Activated CD8-positive, alpha-beta memory T cell treated with anti-CD3 and anti-CD28 coated beads for 24 hours (primary cell): ENCODE measurements around the gene ADISSP.

ENCODE experiments used
- DNase-seq: peaks from one replicate; pipeline ENCODE4 v3.0.0-alpha.2; 2020

The ADISSP gene

DNA sequence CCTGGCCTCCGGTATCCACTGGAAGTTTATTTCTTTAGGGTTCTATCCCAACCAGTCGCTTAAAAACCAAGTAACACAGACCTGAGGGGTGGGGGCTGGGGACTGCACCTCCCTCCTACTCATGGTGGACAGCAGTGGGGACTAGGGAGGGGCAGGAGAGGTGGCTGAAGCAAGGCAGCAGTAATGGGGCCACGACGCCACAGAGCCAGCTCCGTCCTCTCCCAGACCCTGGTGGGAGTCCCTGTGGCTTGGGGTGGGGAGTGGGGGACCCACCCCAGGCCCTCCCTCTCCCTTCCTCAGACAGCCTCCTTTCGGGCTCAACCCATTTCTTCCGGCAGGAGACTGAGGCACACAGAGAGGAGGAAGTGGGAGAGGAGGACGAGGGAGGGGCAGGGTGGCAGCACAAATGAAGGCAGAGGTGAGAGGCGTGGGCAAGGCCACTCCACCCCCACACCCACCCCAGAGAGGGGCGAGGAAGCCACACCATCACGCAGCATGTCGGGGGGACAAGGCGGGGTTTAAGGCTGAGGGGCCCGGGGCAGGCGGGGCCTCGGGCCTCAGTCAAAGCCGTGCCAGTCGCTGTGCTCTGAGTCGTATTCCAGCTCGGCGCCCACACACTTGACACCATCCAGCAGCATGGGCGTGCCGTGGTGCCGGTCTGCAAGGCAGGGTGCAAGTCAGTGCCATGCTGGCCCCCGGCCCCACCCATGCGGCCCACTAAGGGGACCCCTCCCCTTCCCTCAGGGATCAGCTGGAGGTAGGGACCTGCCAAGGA lies 13.9 kb downstream of the ADISSP start:
- no peak for DNase-seq

DNA sequence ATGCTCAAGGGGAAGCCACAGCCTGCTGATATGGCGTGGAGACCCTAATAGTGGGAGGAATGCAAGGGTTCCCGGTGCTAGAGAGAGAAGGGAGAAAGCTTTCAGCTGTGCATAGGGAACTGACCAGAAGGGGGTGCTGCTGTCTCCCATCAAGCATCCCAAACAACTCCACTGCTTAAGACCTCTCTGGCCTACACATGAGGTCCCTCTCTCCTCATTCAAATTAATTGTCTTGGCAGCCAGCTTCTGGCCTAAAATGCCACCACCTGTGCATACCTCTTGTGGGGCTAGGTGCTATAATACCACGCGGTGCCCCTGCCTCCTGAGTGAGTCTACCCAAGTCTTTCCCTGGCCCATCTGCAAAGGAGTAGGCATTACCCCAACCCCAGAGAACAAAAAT lies 14.5 kb downstream of the ADISSP start:
- peak; percentile 75 for DNase-seq

DNA sequence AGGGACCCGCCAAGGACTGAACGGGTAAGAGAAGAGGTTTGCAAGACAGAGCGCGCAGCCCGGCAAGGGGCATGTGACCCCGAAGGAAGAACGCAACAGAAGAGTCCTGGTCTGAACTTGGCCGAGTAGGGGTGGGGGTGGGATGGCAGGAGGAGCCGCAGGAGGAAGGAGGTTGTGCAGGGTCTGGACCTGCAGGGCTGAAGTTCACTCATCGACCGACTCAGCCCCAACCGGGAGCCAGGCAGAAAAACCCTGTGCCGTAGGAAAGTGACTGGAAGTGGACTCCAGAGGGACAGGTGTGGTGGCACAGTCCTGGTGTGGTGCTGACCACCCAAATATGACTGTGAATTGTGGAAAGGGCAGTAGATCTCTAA lies 15.2 kb downstream of the ADISSP start:
- no peak for DNase-seq

DNA sequence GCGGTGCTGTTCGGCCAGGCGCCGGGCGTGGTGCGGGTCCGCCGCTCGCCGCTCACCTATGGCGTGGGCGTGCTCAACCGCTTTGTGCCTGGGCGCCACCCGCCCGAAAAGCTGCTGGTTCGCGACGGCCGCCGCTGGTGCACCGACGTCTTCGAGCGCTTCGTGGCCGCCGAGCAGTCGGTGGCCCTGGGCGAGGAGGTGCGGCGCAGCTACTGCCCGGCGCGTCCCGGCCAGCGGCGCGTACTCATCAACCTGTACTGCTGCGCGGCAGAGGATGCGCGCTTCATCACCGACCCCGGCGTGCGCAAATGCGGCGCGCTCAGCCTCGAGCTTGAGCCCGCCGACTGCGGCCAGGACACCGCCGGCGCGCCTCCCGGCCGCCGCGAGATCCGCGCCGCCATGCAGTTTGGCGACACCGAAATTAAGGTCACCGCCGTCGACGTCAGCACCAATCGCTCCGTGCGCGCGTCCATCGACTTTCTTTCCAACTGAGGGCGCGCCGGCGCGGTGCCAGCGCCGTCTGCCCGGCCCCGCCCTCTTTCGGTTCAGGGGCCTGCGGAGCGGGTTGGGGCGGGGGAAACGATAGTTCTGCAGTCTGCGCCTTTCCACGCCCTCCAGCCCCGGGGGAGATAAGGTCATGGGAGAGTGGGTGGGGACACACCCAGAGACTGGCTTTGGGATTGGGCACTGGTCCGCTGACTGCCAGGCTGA lies 15.7 kb downstream of the ADISSP start:
- DNase-seq: peak; percentile 63

DNA sequence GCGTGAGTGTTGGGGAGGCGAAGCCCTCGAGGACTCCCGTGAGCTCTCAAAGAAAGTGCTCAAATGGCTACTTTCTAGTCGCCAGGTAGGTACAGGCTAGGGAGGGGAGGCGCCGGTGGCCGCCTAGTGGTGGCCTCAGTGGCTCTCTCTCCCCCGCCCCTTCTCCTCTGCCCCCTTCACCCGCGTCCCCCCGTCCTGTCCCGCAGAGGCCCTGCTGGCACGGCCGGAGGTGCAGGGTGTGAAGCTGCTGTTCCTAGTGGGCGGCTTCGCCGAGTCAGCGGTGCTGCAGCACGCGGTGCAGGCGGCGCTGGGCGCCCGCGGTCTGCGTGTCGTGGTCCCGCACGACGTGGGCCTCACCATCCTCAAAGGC lies 16.3 kb downstream of the ADISSP start:
- DNase-seq: no peak

DNA sequence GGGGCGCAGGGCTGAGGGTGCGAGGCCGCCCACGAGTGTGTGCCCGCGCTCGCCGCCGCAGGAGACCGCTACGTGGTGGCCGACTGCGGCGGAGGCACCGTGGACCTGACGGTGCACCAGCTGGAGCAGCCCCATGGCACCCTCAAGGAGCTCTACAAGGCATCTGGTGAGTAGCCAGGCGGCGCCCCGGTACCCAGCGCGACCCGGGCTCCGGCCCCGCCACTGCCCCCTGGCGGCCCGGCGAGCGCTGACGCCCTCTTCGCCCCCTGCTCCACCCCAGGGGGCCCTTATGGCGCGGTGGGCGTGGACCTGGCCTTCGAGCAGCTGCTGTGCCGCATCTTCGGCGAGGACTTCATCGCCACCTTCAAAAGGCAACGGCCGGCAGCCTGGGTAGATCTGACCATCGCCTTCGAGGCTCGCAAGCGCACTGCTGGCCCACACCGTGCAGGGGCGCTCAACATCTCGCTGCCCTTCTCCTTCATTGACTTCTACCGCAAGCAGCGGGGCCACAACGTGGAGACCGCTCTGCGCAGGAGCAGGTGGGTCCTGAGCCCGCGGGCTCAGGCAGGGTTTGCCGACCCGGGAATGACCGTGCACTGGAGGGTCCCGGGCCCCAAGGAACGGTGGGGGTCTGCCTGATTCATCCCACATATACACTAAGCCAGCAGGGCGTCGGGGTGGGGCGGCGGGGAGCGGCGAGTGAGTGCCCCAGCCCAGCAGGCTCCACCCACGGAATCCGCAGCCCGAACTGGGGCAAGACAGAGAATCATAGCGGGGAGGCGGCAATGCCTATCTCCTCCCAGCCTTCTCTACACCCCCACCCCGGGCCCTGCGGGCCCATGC lies 17.6 kb downstream of the ADISSP start:
- DNase-seq: peak; percentile 67

DNA sequence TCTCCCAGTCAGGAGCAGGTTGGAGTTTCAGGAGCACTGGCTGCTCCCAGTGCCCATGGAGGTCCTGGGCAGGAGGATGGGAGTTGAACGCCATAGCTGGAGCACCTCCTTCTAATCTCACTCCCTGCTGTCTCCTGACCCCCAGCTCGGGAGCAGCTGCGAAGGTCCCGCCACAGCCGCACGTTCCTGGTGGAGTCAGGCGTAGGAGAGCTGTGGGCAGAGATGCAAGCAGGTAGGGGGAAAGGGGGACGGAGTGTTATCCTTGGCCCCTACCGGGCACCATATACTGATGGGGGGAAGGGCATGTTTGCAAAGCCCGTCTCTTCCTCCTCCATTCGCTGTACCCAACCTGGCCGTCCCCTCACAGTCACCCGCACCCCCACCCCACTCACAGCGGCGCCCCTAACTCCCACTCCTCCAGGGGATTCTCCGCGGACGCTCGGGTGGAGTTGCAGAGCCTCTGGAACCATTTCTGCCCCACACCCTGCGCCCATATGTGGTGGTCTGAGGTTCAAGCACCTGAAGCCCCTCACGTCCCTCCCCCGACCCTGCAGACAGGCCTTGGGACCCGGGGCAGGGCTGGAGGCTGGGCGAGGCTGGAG lies 18.4 kb downstream of the ADISSP start:
- DNase-seq: no peak

DNA sequence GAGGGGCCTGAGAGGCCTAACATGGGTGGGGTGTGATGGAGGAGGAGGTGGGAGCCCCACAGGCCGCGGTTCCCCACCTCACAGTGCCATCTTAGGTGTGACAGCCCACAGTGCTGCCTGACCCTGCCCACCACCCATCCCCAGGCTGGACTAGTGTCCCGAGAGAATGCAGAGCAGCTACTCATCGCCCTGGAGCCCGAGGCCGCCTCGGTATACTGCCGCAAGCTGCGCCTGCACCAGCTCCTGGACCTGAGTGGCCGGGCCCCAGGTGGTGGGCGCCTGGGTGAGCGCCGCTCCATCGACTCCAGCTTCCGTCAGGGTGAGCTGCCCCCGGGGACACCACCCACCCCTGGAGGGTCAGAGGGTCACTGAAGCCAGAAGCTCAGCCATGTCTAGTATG lies 19.5 kb downstream of the ADISSP start:
- no peak for DNase-seq

DNA sequence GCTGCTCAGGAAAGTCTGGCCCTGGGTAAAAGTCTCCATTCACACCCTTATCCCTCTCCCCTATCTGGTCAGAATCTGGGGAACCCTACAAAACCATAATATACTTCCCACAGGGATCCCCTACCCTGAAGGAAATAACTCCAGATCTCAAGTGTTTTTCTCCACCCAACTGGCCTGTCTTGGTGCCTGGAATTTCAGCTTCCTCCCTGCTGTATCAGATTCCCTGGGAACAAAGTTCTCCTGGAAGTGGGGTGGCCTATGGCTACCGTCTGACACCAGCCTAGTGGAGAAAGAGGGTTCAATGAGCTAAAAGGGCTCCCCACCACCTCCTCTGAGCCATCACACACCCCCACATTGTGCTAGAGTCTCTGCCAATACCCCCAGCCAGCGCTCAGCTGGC lies 20.1 kb downstream of the ADISSP start:
- DNase-seq: no peak

DNA sequence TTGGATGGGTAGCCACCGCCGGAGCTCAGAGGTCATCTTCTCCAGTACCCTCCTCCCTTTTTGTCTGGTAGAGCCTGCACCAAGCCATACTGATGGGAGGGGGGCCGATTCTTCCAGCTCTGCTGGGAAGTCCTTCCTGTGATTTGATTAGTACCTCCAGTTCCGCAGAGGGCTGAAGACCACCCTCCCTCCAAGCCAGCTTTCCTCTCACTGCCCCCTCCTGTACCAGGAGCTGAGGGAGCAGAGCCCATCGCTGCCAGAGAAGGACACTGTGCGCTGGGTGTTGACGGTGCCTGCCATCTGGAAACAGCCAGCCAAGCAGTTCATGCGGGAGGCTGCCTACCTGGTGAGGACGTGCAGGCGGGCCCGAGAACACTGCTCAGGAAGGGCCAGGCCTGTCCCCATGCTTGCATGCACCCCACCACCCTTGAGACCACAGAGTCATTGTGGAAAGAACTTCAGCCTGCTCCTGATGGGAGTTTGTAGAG lies 21.8 kb downstream of the ADISSP start:
- DNase-seq: no peak

DNA sequence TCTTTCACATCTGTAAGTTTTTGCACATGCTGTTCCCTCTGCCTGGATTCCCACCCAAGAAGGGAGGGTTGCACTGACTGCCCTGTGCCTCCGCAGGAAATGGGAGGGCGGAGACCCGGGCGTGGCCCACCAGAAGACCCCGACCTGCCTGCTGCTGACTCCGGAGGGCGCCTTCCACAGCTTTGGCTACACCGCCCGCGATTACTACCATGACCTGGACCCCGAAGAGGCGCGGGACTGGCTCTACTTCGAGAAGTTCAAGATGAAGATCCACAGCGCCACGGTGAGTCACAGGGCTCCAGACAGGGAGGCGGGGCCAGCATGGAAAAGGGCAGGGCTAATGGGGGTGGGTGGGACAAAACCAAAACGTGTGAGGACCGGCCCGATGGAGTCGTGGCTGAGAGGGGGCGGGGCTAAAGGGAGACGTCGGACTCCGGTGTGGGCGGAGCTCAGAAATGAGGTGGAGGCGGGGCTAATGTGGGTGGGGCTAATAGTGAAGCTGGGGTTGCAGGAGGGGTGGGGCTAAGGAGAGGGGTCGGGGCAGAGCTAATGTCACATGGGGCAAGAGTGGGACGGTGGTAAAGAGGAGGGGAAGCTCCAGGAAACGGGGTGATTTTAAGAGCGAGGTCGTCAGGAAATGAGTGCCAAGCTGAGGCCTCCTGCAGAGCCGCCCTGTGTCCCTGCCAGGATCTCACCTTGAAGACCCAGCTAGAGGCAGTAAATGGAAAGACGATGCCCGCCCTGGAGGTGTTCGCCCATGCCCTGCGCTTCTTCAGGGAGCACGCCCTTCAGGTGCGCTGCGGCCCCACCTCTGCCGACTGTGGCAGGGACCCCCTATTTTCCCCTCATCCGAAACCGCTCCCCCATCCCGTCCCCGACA lies 22.5 kb downstream of the ADISSP start:
- DNase-seq: peak; percentile 81

DNA sequence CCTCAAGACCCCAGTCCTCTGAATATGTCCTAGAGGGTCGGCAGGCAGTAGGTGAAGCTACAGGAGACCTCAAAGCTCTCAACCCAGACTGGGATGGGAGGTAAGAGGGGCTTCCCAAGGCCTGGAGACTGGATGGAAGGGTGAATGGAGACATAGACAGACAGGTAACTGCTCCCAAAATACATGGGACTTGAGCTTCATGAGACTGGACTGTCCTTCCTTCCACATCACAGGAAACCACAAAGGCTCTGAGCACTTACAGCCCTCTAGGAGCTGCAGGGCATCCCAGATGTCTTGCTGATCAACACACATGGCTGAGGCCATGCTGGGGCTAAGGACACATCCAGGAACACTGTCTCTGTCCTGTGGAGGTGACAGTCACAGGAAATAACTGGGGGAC lies 23.5 kb downstream of the ADISSP start:
- DNase-seq: no peak

DNA sequence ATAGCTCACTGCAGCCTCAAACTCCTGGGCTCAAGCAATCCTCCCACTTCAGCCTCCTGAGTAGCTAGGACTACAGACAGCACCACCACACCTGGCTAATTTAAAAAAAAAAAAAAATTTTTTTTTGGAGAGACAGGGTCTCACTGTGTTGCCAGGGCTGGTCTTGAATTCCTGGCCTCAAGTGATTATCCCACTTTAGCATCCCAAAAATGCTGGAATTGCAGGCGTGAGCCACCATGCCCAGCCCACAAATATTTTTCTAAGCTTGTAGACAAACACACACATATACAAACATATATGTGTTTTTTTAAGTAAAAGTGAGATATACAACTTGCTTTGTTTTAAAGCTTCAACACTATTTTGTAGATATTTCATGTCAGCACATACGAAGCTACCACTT lies 24.3 kb downstream of the ADISSP start:
- DNase-seq: no peak

DNA sequence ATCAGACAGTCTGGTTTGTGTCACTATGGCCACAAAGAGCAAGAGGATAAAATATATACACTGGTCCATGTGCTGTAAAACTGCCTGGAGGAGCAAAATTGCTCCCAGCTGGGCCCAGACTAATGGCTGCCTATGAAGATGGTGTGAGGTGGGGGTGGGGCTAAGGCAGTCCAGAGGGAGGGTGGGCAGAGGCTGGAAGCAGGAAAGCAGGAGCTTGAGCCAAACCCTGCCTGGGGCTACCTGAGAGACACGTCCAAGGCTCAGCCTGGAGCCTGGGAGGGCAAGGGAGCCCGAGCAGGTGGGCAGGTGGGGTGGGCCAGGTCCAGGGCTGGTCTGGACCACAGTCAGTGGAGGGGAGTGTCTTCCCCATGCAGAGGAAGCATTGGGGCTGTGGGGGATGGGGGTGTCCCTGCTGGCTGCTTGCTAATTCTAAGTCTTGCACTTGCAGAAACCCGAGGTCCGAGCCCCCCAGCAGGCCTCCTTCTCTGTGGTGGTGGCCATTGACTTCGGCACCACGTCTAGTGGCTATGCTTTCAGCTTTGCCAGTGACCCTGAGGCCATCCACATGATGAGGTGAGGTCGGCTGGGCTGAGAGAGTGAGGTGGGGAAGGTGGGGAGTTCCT lies 25.6 kb downstream of the ADISSP start:
- no peak for DNase-seq

DNA sequence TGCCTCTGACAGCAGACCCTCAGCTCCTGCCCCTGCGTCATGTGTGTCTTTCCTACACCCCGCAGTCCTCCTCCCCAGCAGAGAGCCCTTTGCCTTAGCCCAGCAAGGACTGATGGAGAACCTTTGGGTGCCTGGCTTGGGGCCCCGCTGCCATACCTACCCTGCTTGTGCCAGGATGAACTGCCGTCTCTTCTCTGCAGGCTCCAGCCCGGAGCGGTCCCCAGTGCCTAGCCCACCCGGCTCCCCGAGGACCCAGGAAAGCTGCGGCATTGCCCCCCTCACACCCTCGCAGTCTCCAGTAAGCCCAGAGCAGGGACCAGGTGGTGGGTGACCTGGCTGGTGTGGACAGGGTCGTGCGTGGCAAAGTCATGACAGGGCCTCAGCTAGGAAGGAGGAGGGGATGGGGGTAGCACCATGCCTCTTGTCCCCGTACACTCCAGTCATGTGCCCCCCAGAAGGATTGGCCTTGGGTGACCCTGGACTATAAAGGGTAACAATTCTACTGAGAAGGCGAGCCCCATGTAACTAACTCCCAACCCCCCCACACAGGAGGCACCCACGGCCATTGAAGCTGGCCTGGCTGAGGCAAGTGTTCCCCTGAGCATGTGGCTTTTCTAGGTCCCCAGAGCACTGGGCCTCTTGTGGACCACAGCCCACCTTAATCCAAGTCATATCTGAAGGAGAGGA lies 26.8 kb downstream of the ADISSP start:
- DNase-seq: no peak

DNA sequence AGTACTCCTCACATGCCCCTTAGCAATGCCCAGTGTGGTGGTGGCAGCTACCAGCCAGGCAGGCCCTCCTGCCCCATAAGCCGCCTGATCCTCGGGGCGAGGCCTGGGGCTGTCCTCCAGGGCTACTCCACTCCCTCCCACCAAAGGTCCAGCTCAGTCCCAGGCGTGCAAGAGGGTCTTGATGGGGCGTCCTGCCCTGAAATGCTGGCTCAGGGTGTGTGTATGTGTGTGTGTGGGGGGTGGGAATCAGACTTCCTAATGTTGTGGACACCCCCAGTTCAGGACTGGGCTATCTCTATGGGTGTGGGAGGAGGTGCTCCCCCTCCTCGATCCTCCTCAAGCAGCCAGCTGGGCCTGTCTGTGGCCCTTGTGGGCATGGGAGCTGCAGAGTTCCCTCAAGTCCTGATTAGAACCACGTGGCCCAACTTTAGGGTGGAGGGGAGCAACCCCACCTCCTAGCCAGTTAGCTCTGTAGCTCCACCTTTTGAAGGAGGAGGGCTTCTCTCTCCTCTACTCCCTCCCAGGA lies 27.6 kb downstream of the ADISSP start:
- DNase-seq: no peak

DNA sequence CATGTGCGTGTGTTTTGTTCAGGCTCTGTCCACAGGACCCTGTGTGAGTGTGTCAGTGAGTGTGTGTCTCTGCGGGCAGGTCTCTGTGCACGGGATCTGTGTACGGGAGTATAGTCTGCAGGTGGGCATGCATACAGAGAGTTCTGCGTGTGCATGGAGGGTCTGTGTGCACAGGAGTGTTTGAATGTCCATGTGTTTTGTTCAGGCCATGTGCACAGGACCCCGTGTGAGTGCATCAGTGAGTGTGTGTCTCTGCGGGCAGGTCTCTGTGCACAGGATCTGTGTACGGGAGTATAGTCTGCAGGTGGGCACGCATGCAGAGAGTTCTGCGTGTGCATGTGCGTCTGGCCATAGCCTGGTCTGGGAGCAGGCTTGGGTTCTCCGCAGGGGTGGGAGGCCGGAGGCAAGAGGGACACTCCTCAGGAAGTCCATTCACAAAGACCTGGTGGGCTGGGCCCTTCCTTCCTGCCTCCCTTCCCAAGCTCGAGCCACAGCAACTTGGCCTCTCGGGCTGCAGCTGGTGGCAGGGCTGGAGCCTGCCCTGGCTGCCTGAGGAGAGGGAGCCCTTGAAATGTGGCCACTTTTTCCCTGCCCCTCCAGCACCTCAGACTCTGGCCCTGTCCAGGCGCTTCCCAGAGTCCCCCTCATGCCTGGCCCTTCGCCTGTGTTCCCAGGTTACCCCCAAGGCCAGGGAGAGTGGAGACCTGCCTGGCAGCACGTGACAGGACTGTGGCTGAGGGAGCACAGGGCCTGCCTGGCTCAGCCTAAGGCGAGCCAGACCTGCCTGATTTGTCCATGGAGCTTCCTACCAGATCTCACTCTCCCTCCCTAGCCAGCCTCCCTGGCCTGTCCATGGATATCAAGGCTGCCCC lies 28.3 kb downstream of the ADISSP start:
- no peak for DNase-seq

DNA sequence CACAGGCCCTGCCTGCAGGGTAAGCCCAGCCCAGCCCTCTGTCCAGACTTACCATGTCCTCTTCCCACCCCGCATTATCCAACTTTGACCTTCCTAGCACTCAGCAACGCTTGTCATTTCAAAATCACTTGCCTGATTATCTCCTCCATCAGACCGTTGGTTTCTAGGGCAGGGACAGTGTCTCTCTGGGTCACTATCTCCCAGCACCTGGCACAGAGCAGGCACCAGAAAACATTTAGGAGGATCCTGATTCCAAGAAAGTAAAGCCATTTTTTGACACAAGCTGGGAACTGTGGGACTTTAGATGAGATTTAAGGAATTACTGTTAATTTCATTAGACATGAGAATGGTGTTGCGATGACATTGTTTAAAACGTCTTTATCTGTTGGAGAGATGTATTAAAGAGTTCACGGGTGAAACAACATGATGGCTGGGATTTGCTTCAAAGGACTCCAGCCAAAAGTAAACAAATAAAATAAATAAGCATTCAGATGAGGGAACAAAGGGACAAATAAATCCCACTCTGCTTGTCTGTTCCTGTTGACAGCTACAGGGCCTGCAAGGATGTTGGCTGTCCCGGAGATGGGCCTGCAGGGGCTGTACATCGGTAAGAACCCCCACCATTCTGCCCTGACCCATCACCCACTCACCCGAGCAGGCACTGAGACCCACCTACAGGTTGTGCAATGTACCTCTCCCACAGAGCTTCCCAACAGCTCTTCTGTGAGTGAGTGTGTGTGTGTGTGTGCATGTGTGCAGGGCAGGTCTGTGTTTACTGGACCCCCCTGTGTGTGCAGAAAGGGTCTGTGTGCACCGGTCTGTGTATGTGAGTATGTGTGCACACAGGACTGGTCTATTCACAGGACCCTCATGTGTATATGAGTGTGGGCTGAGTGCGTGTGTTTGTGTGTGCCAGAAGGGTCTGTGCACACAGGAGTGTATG lies 29.2 kb downstream of the ADISSP start:
- no peak for DNase-seq

DNA sequence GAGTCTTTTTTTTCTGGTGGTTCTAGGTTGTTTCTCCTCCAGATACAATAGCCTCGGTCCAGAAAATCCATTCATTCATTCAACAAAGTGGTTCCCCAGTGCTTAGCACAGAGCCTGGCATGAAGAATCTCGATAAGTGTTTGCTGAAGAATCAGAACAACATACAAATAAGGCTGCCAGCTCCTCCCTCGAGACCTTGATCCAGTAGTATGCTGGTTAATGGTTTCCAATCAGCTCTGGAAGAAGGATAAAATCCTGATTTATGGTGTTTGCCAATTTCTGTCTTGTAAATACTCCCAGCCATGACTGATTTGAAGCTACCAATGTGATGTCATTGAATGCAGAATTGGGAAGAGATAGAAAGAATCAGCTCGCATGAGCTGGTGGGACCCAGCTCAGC lies 31.8 kb downstream of the ADISSP start:
- no peak for DNase-seq
